Measurements from ENCODE around the gene PDE4D. TPM values are rescaled to one million over a fixed set of nuclear protein-coding genes. Genes with fewer than 3 reads are reported as not detected.

The PDE4D gene
- polyA plus RNA-seq, 1 donor (not counting 4 experiments of a cell fraction or from before 2014, with no cell fraction given), result 3.6 TPM

- TF ChIP-seq CTCF (optimal IDR thresholded peaks at IDR 0.05 in 1 of 3, IDR thresholded peaks at IDR 0.05 in 1 of 3, conservative IDR thresholded peaks at IDR 0.05 in 1 of 3; ENCODE audit: extremely low read depth in 1 of 3, insufficient read depth in 2 of 3, low read length in 3 of 3), result no peak
- no peak overlapping the region for H2AFZ ChIP-seq (ENCODE audit: control insufficient read depth, low read length)
- H3K9me3 ChIP-seq (ENCODE audit: control insufficient read depth, low read depth, low read length), result no peaks in the 10 kb centered on the region
- dilution Hi-C loops (cut with MboI; ENCODE audit: extremely low pct_ligation_motif_present, low sequenced_read_pairs), result no loop called here
- FAIRE-seq, result no peak
- H4K20me1 ChIP-seq (ENCODE audit: control insufficient read depth, extremely low read depth, insufficient read depth, low read length), result no peaks in the 10 kb centered on the region
- no peak for DNase-seq (ENCODE audit: low read depth, low spot score)
- H3K4me1 ChIP-seq (ENCODE audit: control insufficient read depth, extremely low read depth, insufficient read depth, low read length), result no peaks in the 10 kb centered on the region
- no peaks in the 10 kb centered on the region for H3K79me2 ChIP-seq (ENCODE audit: control insufficient read depth, insufficient read depth, low read length)
- no peak overlapping the region for H3K4me2 ChIP-seq (ENCODE audit: control insufficient read depth, extremely low read depth, insufficient read depth, low read depth, low read length)
- no peaks in the 10 kb centered on the region for H3K36me3 ChIP-seq (ENCODE audit: control insufficient read depth in 2 of 2, extremely low read depth in 1 of 2, insufficient read depth in 2 of 2, low read length in 2 of 2)
- no peaks in the 10 kb centered on the region for H3K27me3 ChIP-seq (ENCODE audit: control insufficient read depth, extremely low read depth, insufficient read depth, low read length)
- no peak overlapping the region for H3K4me3 ChIP-seq (ENCODE audit: control insufficient read depth in 2 of 3, extremely low read depth in 1 of 3, insufficient read depth in 2 of 3, low read depth in 1 of 3, low read length in 3 of 3)
- H3K27ac ChIP-seq (ENCODE audit: control insufficient read depth, insufficient read depth, low read length), result no peak overlapping the region
- no peaks in the 10 kb centered on the region for H3K9me1 ChIP-seq (ENCODE audit: control insufficient read depth, extremely low read depth, insufficient read depth, low read length)
- no peak overlapping the region for H3K9ac ChIP-seq (ENCODE audit: control insufficient read depth, extremely low read depth, insufficient read depth, low read length)
These were observed 785.8 kb downstream of the PDE4D start for GRCh38 chr5:59107692-59108091.

GRCh38 chr5:59104400-59105127, 789.0 kb downstream of the PDE4D start:
- dilution Hi-C loops (cut with MboI; ENCODE audit: extremely low pct_ligation_motif_present, low sequenced_read_pairs), result no loop called here
- no peak overlapping the region for H3K4me3 ChIP-seq (ENCODE audit: control insufficient read depth in 2 of 3, extremely low read depth in 1 of 3, insufficient read depth in 2 of 3, low read depth in 1 of 3, low read length in 3 of 3)
- FAIRE-seq (no peak), DNase-seq (ENCODE audit: low read depth, low spot score) (no peak)
- no peaks in the 10 kb centered on the region for H3K9me3 ChIP-seq (ENCODE audit: control insufficient read depth, low read depth, low read length)
- no peaks in the 10 kb centered on the region for H3K36me3 ChIP-seq (ENCODE audit: control insufficient read depth in 2 of 2, extremely low read depth in 1 of 2, insufficient read depth in 2 of 2, low read length in 2 of 2)
- H3K4me1 ChIP-seq (ENCODE audit: control insufficient read depth, extremely low read depth, insufficient read depth, low read length), result peaks cover 2% of the 10 kb centered on the region
- H3K79me2 ChIP-seq (ENCODE audit: control insufficient read depth, insufficient read depth, low read length), result no peaks in the 10 kb centered on the region
- no peak overlapping the region for H3K9ac ChIP-seq (ENCODE audit: control insufficient read depth, extremely low read depth, insufficient read depth, low read length)
- TF ChIP-seq EZH2 (IDR thresholded peaks at IDR 0.05; ENCODE audit: low read length) (no peak), CTCF (optimal IDR thresholded peaks at IDR 0.05 in 1 of 3, IDR thresholded peaks at IDR 0.05 in 1 of 3, conservative IDR thresholded peaks at IDR 0.05 in 1 of 3; ENCODE audit: extremely low read depth in 1 of 3, insufficient read depth in 2 of 3, low read length in 3 of 3) (no peak)
- H3K9me1 ChIP-seq (ENCODE audit: control insufficient read depth, extremely low read depth, insufficient read depth, low read length), result no peaks in the 10 kb centered on the region
- H4K20me1 ChIP-seq (ENCODE audit: control insufficient read depth, extremely low read depth, insufficient read depth, low read length), result no peaks in the 10 kb centered on the region
- no peak overlapping the region for H3K27ac ChIP-seq (ENCODE audit: control insufficient read depth, insufficient read depth, low read length)
- H3K27me3 ChIP-seq (ENCODE audit: control insufficient read depth, extremely low read depth, insufficient read depth, low read length), result no peaks in the 10 kb centered on the region
- H3K4me2 ChIP-seq (ENCODE audit: control insufficient read depth, extremely low read depth, insufficient read depth, low read depth, low read length), result no peak overlapping the region
- no peak overlapping the region for H2AFZ ChIP-seq (ENCODE audit: control insufficient read depth, low read length)
